GM19324 (cell line): ENCODE results near the gene CCDC177.

Source experiments
- ATAC-seq: cut with Tn5 transposase; IDR thresholded peaks from one replicate; pipeline ENCODE4 v1.9.1; 2021; ENCODE audit warnings: mild to moderate bottlenecking, moderate library complexity; ENCODE audit not compliant: unreplicated experiment, low FRiP score

Gene CCDC177

GRCh38 chr14:69570836-69571330 lies 3.8 kb downstream of the CCDC177 start:
- no peak for ATAC-seq

- ATAC-seq: no peak
These were observed 4.8 kb downstream of the CCDC177 start for GRCh38 chr14:69569859-69570258.

- ATAC-seq: no peak
These were observed 7.1 kb downstream of the CCDC177 start for GRCh38 chr14:69567563-69567962.

GRCh38 chr14:69561893-69562292 lies 12.8 kb downstream of the CCDC177 start:
- no peak for ATAC-seq

GRCh38 chr14:69560826-69561225 lies 13.8 kb downstream of the CCDC177 start:
- ATAC-seq: no peak

GRCh38 chr14:69559581-69560011 lies 15.1 kb downstream of the CCDC177 start:
- ATAC-seq: no peak

- ATAC-seq: no peak
These were observed 15.9 kb downstream of the CCDC177 start for GRCh38 chr14:69558774-69559173.

GRCh38 chr14:69554500-69554899 lies 20.2 kb downstream of the CCDC177 start:
- no peak for ATAC-seq

- ATAC-seq: no peak
These were observed 21.4 kb downstream of the CCDC177 start for GRCh38 chr14:69553252-69553651.

GRCh38 chr14:69551511-69551910 lies 23.2 kb downstream of the CCDC177 start:
- ATAC-seq: no peak

- no peak for ATAC-seq
These were observed 26.1 kb downstream of the CCDC177 start for GRCh38 chr14:69548566-69548965.

GRCh38 chr14:69547701-69548348 lies 26.8 kb downstream of the CCDC177 start:
- ATAC-seq: no peak

GRCh38 chr14:69543341-69544115 lies 31.1 kb downstream of the CCDC177 start:
- no peak for ATAC-seq

- no peak for ATAC-seq
These were observed 32.4 kb downstream of the CCDC177 start for GRCh38 chr14:69542311-69542710.

- no peak for ATAC-seq
These were observed 33.9 kb downstream of the CCDC177 start for GRCh38 chr14:69540654-69541335.

GRCh38 chr14:69539631-69540410 lies 34.9 kb downstream of the CCDC177 start:
- no peak for ATAC-seq

- no peak for ATAC-seq
These were observed 35.9 kb downstream of the CCDC177 start for GRCh38 chr14:69538766-69539165.

GRCh38 chr14:69537900-69538299 lies 36.8 kb downstream of the CCDC177 start:
- no peak for ATAC-seq

- ATAC-seq: no peak
These were observed 37.7 kb downstream of the CCDC177 start for GRCh38 chr14:69536971-69537370.

GRCh38 chr14:69535230-69535848 lies 39.3 kb downstream of the CCDC177 start:
- no peak for ATAC-seq
